GM12874 (cell line): ENCODE results near the gene TIMM29.

ENCODE experiments used
- CTCF ChIP-seq: IDR thresholded peaks from 2 replicates; pipeline ENCODE4 v1.5.1; 2011; ENCODE audit warnings: low read depth, mild to moderate bottlenecking, control low read depth, low read length, moderate library complexity; ENCODE audit not compliant: insufficient read depth

Gene TIMM29

GRCh38 chr19:10929402-10929794 lies 787 bp downstream of the TIMM29 start:
- TF ChIP-seq CTCF: no peak

GRCh38 chr19:10935371-10936059 lies 6.9 kb downstream of the TIMM29 start:
- no peak for TF ChIP-seq CTCF

- TF ChIP-seq CTCF: peak; percentile 70
These were observed 8.1 kb downstream of the TIMM29 start for GRCh38 chr19:10936661-10937084.

GRCh38 chr19:10945264-10945663 lies 16.7 kb downstream of the TIMM29 start:
- TF ChIP-seq CTCF: no peak

GRCh38 chr19:10946958-10947657 lies 18.5 kb downstream of the TIMM29 start:
- no peak for TF ChIP-seq CTCF

- no peak for TF ChIP-seq CTCF
These were observed 24.2 kb downstream of the TIMM29 start for GRCh38 chr19:10952809-10953208.

- TF ChIP-seq CTCF: no peak
These were observed 31.9 kb downstream of the TIMM29 start, which contains the start of gene SMARCA4 for GRCh38 chr19:10960314-10961072. SMARCA4 (plus strand) TSS chr19:10961030; CDS start chr19:10984152, 23,122 bp downstream.
